A673 (cell line): ENCODE results near the gene GBA2. TPM values are rescaled to one million over a fixed set of nuclear protein-coding genes. Genes with fewer than 3 reads are reported as not detected.

Source experiments
- BruUV-seq: library from RNA; stranded (reverse); fragments of 400-500 nt; replicated peaks from 2 replicates; lab custom pipeline; 2021; lab: Mats Ljungman, UMichigan
- CTCF ChIA-PET: fragments of 300-600 bp; sonication (Branson Sonifier 250); formaldehyde crosslinking; loops from one replicate; lab custom pipeline; 2022; ENCODE audit warnings: antibody characterized with exemption; lab: Charles Lee
- POLR2A ChIA-PET: fragments of 300-600 bp; sonication (Branson Sonifier 250); formaldehyde crosslinking; loops from one replicate; lab custom pipeline; 2022; ENCODE audit warnings: antibody characterized with exemption; ENCODE audit not compliant: low non-redundant PET; lab: Charles Lee
- DNase-seq: peaks from one replicate; pipeline ENCODE4 v3.0.0-alpha.2; 2015; ENCODE audit warnings: low spot score
- H3K27ac ChIP-seq: fragments of 200-600 bp; sonication (generic); 2 replicates; pipeline ENCODE4 v1.5.1; 2016; ENCODE audit warnings: mixed run types, low read depth, mild to moderate bottlenecking, mixed read lengths, antibody characterized with exemption, low read length; ENCODE audit not compliant: poor library complexity, severe bottlenecking
- H3K27me3 ChIP-seq: fragments of 200-600 bp; sonication (generic); replicated peaks from 2 replicates; pipeline ENCODE4 v1.6.1; 2017; ENCODE audit warnings: mixed run types, low read depth, mild to moderate bottlenecking, mixed read lengths, antibody characterized with exemption, low read length; ENCODE audit not compliant: insufficient read depth, poor library complexity
- H3K36me3 ChIP-seq: fragments of 200-600 bp; sonication (generic); 2 replicates; pipeline ENCODE4 v1.6.1; 2016; ENCODE audit warnings: mixed run types, mild to moderate bottlenecking, mixed read lengths, antibody characterized with exemption, low read length; ENCODE audit not compliant: insufficient read depth, poor library complexity, severe bottlenecking
- H3K4me1 ChIP-seq: fragments of 200-600 bp; sonication (generic); 2 replicates; pipeline ENCODE4 v1.6.1; 2017; ENCODE audit warnings: mixed run types, mild to moderate bottlenecking, mixed read lengths, antibody characterized with exemption, low read length; ENCODE audit not compliant: insufficient read depth, poor library complexity, severe bottlenecking
- H3K4me3 ChIP-seq: fragments of 200-600 bp; sonication (generic); 2 replicates; pipeline ENCODE4 v1.5.1; 2016; ENCODE audit warnings: low read depth, mixed run types, mild to moderate bottlenecking, mixed read lengths, low read length; ENCODE audit not compliant: poor library complexity, severe bottlenecking
- H3K9me3 ChIP-seq: fragments of 200-600 bp; sonication (generic); 2 replicates; pipeline ENCODE4 v1.6.1; 2016; ENCODE audit warnings: mixed run types, low read depth, mild to moderate bottlenecking, mixed read lengths, antibody characterized with exemption, low read length; ENCODE audit not compliant: poor library complexity, severe bottlenecking
- CTCF ChIP-seq: fragments of 300-800, 200-600 bp; sonication (generic); conservative IDR thresholded peaks from 2 replicates; pipeline ENCODE4 v1.5.1; 2017; ENCODE audit warnings: low read depth, mild to moderate bottlenecking, antibody characterized with exemption, low read length, moderate library complexity, mixed read lengths
- EZH2 ChIP-seq: fragments of 200-600 bp; sonication (generic); IDR thresholded peaks from 2 replicates; pipeline ENCODE4 v1.6.1; 2017; ENCODE audit warnings: borderline replicate concordance, low read depth, mild to moderate bottlenecking, mixed read lengths, antibody characterized with exemption, low read length; ENCODE audit not compliant: poor library complexity, severe bottlenecking
- intact Hi-C: fragments of 100-400 bp; cut with micrococcal nuclease; formaldehyde crosslinking; loops from one replicate; pipeline ENCODE4 v1.10.0; 2022; ENCODE audit not compliant: unreplicated experiment
- total RNA-seq: library from RNA; stranded (reverse); gene quantifications from 2 replicates; pipeline ENCODE4 v1.2.3, GENCODE V29; 2021

GBA2 gene
- total RNA-seq, 1 experiment from 2014 or later, result 67.6 TPM

- Histone ChIP-seq H3K9me3 (no peaks in the 10 kb centered on the region), H3K27ac (no peak overlapping the region), H3K36me3 (peaks cover 92% of the 10 kb centered on the region), H3K4me3 (no peak overlapping the region), H3K4me1 (no peaks in the 10 kb centered on the region), H3K27me3 (no peaks in the 10 kb centered on the region)
- DNase-seq, result no peak
- CTCF ChIA-PET, result no interaction called here
- POLR2A ChIA-PET, result no interaction called here
- intact Hi-C loops, result no loop called here
- TF ChIP-seq CTCF (no peak), EZH2 (no peak)
- BruUV-seq, result no TSS peak
Measured at GRCh38 chr9:35705372-35705771, 43.7 kb downstream of the GBA2 start.

GRCh38 chr9:35703906-35704672, 44.9 kb downstream of the GBA2 start:
- no peak for TF ChIP-seq CTCF
- TF ChIP-seq EZH2, result no peak
- Histone ChIP-seq H3K27me3 (no peaks in the 10 kb centered on the region), H3K27ac (no peak overlapping the region), H3K4me3 (no peak overlapping the region), H3K36me3 (peaks cover 96% of the 10 kb centered on the region), H3K4me1 (no peaks in the 10 kb centered on the region), H3K9me3 (no peaks in the 10 kb centered on the region)
- intact Hi-C loops, result no loop called here
- ChIA-PET CTCF (no interaction called here), POLR2A (no interaction called here)
- DNase-seq, result no peak
- TSS peak; percentile 39 for BruUV-seq

- Histone ChIP-seq H3K27me3 (no peaks in the 10 kb centered on the region), H3K36me3 (peaks cover 96% of the 10 kb centered on the region), H3K27ac (no peak overlapping the region), H3K4me3 (no peak overlapping the region), H3K9me3 (no peaks in the 10 kb centered on the region), H3K4me1 (no peaks in the 10 kb centered on the region)
- intact Hi-C loops, result no loop called here
- CTCF ChIA-PET, result no interaction called here
- TF ChIP-seq EZH2 (no peak), CTCF (no peak)
- no TSS peak for BruUV-seq
- DNase-seq, result no peak
- POLR2A ChIA-PET, result no interaction called here
Measured at GRCh38 chr9:35702696-35703095, 46.3 kb downstream of the GBA2 start.
